GM18870 (cell line): ENCODE measurements around the gene RNF144B.
A peak's percentile ranks its signal among the peaks of the same experiment; 100 is the strongest.
"Not testable (repeated sequence)": the region's sequence is repeated elsewhere in the genome, so short reads cannot be mapped to it uniquely, and the experiment has no call there.

Experiments used
- ATAC-seq: cut with Tn5 transposase; IDR thresholded peaks from one replicate; pipeline ENCODE4 v1.9.1; 2021; ENCODE audit warnings: moderate library complexity; ENCODE audit not compliant: unreplicated experiment

Gene RNF144B

GRCh38 chr6:18387061-18387721, at the start of gene RNF144B:
Gene RNF144B (plus strand): TSS chr6:18387350. CDS start chr6:18399535, 12,185 bp downstream.
- peak; percentile 73 for ATAC-seq

DNA sequence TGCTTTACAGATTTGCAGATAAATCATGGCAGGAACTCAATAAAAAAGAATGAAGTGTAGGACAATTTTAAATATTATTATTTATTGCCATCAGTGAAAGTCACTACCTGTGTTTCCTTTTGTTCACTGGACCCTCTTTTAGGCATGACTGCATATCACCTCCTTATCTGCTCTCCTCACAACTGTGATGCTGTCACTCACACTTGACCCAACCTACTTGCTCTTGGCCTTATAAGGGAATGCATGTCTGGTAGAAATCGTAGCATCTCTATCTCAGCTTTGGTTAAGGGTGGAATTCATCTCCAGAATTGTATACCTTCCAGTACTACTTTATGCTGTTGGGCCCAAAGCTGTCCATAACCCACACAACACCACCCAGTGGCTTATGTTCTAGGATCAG, 47.6 kb upstream of the RNF144B start:
- no peak for ATAC-seq

DNA sequence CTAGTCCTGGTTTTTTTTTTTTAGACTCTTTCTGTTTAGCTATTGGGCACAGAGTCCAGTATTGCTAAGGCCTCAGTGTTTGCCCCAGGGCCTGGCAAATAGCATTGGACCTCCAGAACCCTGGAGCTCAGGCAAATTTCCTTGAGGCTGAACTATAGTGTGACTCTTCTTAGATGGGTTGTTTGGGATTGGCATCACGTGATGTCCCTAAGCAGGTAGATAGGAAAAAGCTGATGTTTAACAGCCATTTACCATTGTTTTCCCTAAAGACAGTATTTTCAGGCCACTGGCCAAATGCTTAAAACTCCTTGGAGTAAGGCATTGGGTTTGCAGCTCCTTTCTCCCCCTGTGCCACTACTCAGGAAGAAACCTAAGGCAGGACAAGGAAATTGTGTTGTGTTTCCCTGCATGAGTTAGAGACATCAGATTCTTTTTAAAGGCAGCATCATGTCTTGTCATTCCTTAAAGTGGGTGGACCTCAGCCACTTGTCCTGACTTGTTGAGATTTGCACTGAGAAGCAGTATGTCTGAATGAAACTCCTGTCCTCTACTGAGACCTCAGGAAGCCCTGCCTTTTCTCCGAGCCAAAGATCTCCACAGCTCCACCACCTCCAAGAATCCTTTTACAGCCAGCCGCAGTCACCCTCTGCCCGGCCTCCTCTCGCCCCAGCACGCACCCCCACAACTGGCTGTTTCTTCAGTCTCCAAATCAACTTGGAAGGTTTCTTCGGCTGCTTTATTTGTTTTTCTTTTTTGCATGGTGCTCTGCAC, 46.2 kb upstream of the RNF144B start:
- ATAC-seq, result no peak

- no peak for ATAC-seq
Measured at GRCh38 chr6:18342223-18342622, 44.9 kb upstream of the RNF144B start.

- no peak for ATAC-seq
Measured at GRCh38 chr6:18343741-18344140, 43.4 kb upstream of the RNF144B start.

DNA sequence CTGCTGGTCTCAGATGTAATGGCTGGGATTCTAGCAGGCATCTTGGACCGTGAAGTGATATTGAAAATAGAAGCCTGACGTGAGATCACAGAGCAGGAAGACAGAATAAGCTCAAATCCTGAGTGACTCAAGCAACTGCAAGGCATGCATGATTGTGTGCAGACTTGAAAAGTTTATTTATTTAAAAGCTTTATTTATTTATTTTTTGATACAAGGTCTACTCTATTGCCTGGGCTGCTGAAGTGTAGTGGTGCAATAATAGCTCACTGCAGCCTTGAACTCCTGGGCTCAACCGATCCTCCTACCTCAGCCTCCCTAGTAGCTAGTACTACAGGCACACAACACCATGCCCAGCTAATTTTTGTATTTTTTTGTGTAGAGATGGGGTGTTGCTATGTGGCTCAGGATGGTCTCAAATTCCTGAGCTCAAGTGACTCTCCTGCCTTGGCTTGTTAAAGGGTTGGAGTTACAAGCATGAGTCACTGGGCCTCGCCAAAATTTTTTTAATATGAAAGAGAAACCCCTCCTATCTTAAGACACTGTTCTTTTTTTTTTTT, 40.1 kb upstream of the RNF144B start:
- no peak for ATAC-seq

- ATAC-seq, result no peak
Measured at GRCh38 chr6:18347866-18348265, 39.3 kb upstream of the RNF144B start.

- ATAC-seq, result no peak
Measured at GRCh38 chr6:18349386-18349785, 37.8 kb upstream of the RNF144B start.

DNA sequence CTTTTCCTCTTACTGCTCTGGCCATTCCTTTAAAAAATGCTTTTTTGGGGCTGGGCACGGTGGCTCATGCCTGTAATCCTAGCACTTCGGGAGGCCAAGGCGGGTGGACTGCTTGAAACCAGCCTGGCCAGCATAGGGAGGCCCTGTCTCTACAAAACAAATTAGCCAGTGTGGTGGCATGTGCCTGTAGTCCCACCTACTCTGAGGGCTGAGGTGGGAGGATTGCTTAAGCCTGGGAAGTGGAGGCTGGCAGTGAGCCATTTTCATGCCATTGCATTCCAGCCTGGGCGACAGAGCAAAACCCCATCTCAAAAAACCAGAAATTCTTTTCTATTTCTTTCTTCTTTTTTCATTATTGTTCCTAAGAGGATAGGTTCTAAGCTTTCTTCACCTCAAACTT, 36.9 kb upstream of the RNF144B start:
- ATAC-seq, result no peak

DNA sequence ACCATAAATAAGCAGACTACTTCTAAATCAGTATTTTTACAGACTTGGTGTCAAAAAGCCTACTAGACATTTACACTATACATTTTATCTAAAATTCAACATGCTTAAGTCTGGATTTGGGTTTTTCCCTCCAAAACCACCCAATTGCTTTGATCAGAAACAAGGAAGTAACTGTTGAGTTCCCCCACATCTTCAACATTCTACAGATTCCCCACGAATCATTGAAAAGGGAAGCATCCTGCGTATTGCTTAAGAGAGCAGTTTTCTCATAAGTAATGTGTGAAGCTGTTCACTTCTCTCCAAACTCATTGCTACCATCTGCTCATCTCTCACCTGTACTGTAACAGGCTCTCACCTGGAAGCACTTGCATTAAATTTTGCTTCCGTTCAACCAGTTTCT, 36.4 kb upstream of the RNF144B start:
- no peak for ATAC-seq

- ATAC-seq, result no peak
Measured at GRCh38 chr6:18352001-18352400, 35.1 kb upstream of the RNF144B start.

DNA sequence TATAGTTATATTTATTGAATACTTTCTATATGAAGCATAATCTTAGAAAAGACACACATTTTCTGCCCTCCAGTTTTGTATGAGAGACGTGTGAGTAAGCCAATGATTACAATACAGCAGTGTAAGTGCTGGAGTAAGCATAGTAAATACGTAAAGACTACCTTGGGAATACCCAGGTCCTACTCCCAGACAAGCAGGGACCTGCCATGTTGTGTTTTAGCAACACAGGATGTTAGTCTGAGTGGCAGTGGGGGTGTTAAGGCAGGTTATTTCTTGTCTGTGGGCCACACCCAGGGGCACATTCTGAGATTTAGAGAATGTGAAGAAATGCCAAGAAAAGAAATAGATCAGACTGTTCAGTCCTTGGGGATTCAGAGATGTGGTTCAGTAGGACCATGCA, 34.3 kb upstream of the RNF144B start:
- no peak for ATAC-seq

- ATAC-seq, result no peak
Measured at GRCh38 chr6:18353251-18353650, 33.9 kb upstream of the RNF144B start.

DNA sequence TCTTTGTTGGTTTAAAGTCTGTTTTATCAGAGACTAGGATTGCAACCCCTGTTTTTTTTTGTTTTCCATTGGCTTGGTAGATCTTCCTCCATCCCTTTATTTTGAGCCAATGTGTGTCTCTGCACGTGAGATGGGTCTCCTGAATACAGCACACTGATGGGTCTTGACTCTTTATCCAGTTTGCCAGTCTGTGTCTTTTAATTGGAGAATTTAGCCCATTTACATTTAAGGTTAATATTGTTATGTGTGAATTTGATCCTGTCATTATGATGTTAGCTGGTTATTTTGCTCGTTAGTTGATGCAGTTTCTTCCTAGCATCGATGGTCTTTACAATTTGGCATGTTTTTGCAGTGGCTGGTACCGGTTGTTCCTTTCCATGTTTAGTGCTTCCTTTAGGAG, 29.6 kb upstream of the RNF144B start:
- not testable (repeated sequence) for ATAC-seq

DNA sequence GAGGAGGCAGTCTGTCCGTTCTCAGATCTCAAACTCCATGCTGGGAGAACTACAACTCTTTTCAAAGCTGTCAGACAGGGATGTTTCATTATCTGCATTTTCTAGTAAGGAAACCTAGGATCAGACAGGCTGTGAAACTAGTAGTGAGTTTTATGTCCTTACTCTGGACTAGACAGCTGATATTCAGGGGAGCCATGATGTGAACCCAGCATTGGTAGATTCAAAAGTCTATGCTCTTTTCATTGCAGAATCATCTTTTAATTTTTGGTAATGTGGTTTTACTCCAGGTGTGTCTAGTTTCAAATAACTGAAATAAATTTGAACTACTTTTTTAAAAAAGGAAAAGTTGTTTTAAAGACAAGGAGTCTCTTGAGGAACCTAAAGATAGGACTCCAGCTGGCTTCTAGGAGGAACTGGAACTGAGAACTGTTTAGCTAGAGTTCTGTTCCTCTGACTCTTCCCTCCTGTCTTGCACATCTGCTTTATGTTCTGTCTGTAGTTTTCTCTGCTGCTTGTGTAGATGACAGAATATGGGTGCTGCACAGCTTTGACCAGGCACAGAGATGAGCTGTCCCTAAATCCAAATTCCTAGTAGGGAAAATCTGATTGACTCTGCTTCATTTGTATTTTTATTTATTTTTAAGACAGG, 27.8 kb upstream of the RNF144B start:
- peak; percentile 90 for ATAC-seq

GRCh38 chr6:18360188-18360587, 27.0 kb upstream of the RNF144B start:
- ATAC-seq, result no peak

DNA sequence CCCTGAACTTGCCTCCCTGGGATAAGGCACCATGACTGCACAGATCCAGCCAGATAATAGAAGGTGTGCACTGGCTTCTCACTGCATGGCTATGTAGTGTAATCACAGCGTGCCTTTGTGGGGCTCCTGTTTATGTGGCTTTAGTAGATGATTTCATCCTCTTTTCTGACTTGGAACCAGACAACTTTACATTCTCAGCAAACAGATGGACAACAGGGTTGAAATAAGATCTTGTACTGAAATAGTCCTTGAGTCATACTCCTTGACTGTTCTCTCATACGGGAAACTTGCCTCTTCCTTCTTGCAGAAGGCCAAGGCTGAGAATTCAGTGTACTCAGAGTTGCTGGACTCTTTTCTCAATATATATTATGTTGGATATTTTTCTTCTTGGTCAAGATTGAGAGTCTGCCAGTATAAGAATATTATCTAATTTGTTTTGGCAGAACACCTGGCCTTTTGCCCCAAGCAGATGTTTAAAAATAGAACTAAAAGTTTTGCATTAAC, 25.0 kb upstream of the RNF144B start:
- no peak for ATAC-seq

GRCh38 chr6:18363746-18364145, 23.4 kb upstream of the RNF144B start:
- no peak for ATAC-seq

GRCh38 chr6:18364561-18364960, 22.6 kb upstream of the RNF144B start:
- not testable (repeated sequence) for ATAC-seq

DNA sequence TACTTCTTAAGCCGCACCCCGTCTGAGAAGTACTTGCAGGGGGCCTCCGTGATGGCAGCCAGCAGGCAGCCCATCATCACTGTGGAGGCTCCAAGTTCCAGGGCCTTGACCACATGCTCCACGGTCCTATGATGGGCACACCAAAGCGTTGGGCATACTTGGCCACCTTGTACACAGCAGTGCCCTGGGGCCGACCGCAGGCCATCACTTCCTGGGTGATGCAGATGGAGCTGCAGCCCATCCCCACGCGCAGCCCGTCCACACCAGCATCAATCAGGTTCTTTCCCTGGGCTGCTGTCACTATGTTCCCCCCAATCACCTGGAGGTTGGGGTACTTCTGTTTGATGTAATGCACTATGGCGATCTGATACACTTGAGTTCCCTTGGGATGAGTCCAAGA, 19.8 kb upstream of the RNF144B start:
- no peak for ATAC-seq

DNA sequence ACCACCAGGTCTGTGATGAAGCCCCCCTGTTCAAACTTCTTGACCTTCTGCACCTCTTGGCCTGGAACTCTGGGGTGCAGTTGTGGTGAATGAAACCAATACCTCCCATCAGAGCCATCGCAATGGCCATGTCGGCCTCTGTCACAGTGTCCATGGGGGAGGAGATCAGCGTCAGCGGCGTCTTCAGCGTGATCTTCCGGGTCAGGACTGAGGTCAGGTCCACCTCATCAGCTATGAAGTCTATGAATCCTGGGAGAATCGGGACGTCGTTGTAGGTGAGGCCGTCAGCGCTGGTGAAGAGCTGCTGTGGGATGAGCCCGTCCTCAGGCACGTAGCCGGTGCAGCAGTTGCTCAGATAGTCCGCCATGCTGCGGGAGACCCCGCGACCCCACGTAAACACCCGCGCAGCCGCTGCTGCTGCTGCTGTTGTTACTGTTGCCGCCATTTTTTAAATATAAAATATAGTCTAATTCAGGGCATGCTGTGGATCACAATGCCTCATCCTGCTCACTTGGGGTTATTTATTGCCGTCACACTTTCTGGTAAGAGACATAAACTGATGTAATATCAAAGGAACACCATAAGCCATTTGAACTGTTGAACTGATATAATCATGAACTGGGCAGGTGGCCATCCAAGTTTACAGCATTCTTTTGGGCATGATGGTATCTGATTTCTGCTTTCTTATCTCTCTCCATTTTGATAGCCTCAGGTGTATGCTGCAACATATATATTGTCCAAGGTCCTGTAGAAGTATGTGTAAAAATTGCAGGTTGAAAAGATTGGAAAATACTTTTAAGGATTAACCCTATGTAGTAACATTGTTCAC, 18.7 kb upstream of the RNF144B start:
- ATAC-seq, result no peak
